ENCODE measurements around the gene AKT1S1. TPM values are rescaled to one million over a fixed set of nuclear protein-coding genes. Genes with fewer than 3 reads are reported as not detected.

AKT1S1 gene
- total and polyA plus RNA-seq, 11 donors, result 25.3 to 55.1 (median 35.0) TPM

GRCh38 chr19:49846408-49846807 lies 30.7 kb downstream of the AKT1S1 start:
- H3K4me1 ChIP-seq, result peaks cover 0 to 21% (median 5%) of the 10 kb centered on the region in 12 donors
- H3K4me3 ChIP-seq, result no peak overlapping the region
- TF ChIP-seq POLR2A (IDR thresholded peaks at IDR 0.05), result no peak
- no peak for TF ChIP-seq CTCF (IDR thresholded peaks at IDR 0.05)
- intact Hi-C loops (cut with DNase I), result no loop called here
- DNase-seq (no peak), ATAC-seq (no peak)
- 73 to 87% (median 83%) methylated on average over 5 of the region's 5 CpGs for WGBS, 4 donors
- no peaks in the 10 kb centered on the region for H3K36me3 ChIP-seq
- H3K27me3 ChIP-seq, result no peaks in the 10 kb centered on the region
- peaks cover 0 to 9% (median 0%) of the 10 kb centered on the region in 12 donors for H3K9me3 ChIP-seq
- no peak overlapping the region for H3K27ac ChIP-seq

DNA sequence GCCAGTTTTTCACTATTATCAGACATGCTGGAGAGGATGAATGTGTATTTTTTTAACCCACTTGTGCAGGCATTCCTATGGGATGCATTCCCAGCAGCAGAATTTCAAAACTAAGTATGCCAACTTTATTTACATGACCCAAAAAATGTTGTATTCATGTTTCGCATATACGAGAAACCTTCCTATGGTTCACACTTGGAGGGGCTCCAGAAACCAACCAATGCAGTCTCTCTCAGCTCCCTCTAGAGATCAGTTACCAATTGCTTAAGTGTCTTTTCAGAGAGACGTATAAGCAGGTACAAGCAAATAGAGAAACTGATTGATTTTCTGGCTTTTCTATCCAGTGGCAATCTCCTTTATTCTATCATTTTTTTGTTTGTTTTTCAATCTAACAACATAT lies 31.7 kb downstream of the AKT1S1 start:
- peaks cover 0 to 9% (median 0%) of the 10 kb centered on the region in 12 donors for H3K9me3 ChIP-seq
- 70 to 81% (median 77%) methylated on average over 3 of the region's 3 CpGs for WGBS, 4 donors
- ATAC-seq (no peak), DNase-seq (no peak)
- H3K27ac ChIP-seq, result no peak overlapping the region
- no peak overlapping the region for H3K4me3 ChIP-seq
- no peaks in the 10 kb centered on the region for H3K27me3 ChIP-seq
- H3K4me1 ChIP-seq, result peaks cover 0 to 21% (median 5%) of the 10 kb centered on the region in 12 donors
- intact Hi-C loops (cut with DNase I), result no loop called here
- H3K36me3 ChIP-seq, result peaks cover 0 to 10% (median 0%) of the 10 kb centered on the region in 9 donors
- TF ChIP-seq CTCF (IDR thresholded peaks at IDR 0.05) (no peak), POLR2A (IDR thresholded peaks at IDR 0.05) (no peak)

DNA sequence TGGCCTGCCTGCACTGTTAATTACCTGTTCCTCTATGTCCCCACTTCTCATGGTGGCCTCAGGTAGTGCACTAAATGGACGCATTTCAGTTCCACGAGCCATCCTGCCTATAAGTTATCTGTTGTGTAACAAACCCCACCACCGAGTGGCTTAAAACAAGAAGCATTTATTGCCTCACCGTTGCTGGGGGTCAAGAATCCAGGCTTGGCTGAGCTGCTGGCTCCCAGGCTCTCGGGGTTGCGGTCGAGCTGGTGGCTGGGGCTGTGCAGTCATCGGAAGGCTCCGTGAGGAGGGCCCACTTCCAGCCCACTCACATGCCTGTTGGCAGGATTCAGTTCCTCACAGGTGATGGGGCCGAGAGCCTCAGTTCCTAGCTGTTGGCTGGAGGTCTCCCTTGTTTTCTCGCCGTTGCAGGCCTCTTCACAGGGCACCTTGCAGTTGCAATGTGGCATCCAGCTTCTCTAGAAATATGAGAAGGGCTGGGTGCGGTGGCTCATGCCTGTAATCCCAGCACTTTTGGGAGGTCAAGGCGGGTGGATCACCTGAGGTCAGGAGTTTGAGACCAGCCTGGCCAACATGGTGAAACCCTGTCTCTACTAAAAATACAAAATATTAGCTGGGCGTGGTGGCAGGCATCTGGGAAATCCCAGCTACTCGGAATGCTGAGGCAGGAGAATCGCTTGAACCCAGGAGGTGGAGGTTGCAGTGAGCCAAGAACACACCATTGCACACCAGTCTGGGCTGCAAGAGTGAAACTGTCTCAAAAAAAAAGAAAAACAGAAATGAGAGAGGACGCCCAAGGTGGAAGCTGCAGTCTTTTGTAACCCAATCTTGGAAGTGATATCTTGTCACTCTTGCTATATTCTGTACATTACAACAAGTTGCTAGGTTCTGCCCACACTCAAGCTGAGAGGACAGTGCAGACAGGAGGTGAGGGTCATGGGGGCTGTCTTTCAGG lies 32.7 kb downstream of the AKT1S1 start:
- ATAC-seq, result no peak
- 86 to 93% (median 89%) methylated on average over 18 of the region's 18 CpGs for WGBS, 4 donors
- peaks cover 0 to 20% (median 7%) of the 10 kb centered on the region in 9 donors for H3K36me3 ChIP-seq
- H3K27me3 ChIP-seq, result no peaks in the 10 kb centered on the region
- TF ChIP-seq POLR2A (IDR thresholded peaks at IDR 0.05) (no peak), CTCF (IDR thresholded peaks at IDR 0.05) (no peak)
- peaks cover 0 to 7% (median 0%) of the 10 kb centered on the region in 12 donors for H3K9me3 ChIP-seq
- H3K4me1 ChIP-seq, result peaks cover 0 to 11% (median 0%) of the 10 kb centered on the region in 12 donors
- H3K27ac ChIP-seq, result no peak overlapping the region
- H3K4me3 ChIP-seq, result no peak overlapping the region
- no peak for DNase-seq
- intact Hi-C loops (cut with DNase I), result no loop called here

DNA sequence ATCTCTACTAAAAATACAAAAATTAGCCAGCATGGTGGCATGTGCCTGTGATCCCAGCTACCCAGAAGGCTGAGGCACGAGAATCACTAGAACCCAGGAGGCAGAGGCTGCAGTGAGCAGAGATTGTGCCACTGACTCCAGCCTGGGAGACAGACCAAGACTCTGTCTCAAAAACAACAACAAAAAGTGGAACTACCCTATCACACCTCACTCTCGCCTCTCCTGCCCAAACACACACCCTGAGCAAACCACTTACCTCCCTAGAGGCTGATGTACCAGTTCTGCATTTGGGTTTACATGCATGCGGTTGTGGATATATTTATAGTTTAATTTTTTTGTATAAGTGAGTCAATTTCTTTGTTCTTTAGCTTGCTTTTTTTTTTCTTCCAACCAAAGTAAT lies 33.9 kb downstream of the AKT1S1 start:
- intact Hi-C loops (cut with DNase I), result no loop called here
- H3K4me1 ChIP-seq, result peaks cover 0 to 3% (median 0%) of the 10 kb centered on the region in 12 donors
- TF ChIP-seq CTCF (IDR thresholded peaks at IDR 0.05) (no peak), POLR2A (IDR thresholded peaks at IDR 0.05) (no peak)
- DNase-seq (no peak), ATAC-seq (no peak)
- peaks cover 0 to 30% (median 19%) of the 10 kb centered on the region in 9 donors for H3K36me3 ChIP-seq
- H3K27ac ChIP-seq, result no peak overlapping the region
- H3K4me3 ChIP-seq, result no peak overlapping the region
- H3K9me3 ChIP-seq, result no peaks in the 10 kb centered on the region
- H3K27me3 ChIP-seq, result no peaks in the 10 kb centered on the region
- 89 to 92% (median 91%) methylated on average over 3 of the region's 3 CpGs for WGBS, 4 donors

Data from heart left ventricle (tissue), 16 donors.